Lung (tissue), 12 donors: ENCODE measurements around the gene EXOC7. TPM values are rescaled to one million over a fixed set of nuclear protein-coding genes. Genes with fewer than 3 reads are reported as not detected.

ENCODE experiments used
- ATAC-seq: fragments of 200-7000 bp; cut with Tn5 transposase; one replicate; pipeline ENCODE4 v1.9.1; 2020; ENCODE audit warnings: moderate number of reproducible peaks; ENCODE audit not compliant: insufficient read depth, low FRiP score
- DNase-seq, 3 donors: peaks; one replicate each; pipeline ENCODE4 v3.0.0-alpha.2; 2013 to 2017
- H3K27ac ChIP-seq, 2 donors: one replicate each; pipeline ENCODE4 v1.5.1; 2013; ENCODE audit warnings: mild to moderate bottlenecking in 2 of 2, moderate library complexity in 2 of 2, control low read depth in 1 of 2, inconsistent platforms in 1 of 2, low read depth in 1 of 2, low read length in 1 of 2
- H3K27me3 ChIP-seq, 3 donors: one replicate each; pipeline ENCODE4 v1.5.1; 2013; ENCODE audit warnings: low read length in 2 of 3; ENCODE audit not compliant: control insufficient read depth in 3 of 3, insufficient read depth in 3 of 3
- H3K36me3 ChIP-seq, 4 donors: one replicate each; pipeline ENCODE4 v1.5.1; 2013; ENCODE audit warnings: low read length in 4 of 4, mild to moderate bottlenecking in 1 of 4, moderate library complexity in 1 of 4; ENCODE audit not compliant: control insufficient read depth in 4 of 4, insufficient read depth in 4 of 4
- H3K4me1 ChIP-seq, 5 donors: one replicate each; pipeline ENCODE4 v1.5.1; 2013; ENCODE audit warnings: low read length in 5 of 5, mild to moderate bottlenecking in 2 of 5, moderate library complexity in 1 of 5; ENCODE audit not compliant: control insufficient read depth in 5 of 5, insufficient read depth in 5 of 5
- H3K4me3 ChIP-seq: one replicate; pipeline ENCODE4 v1.5.1; 2013; ENCODE audit warnings: mild to moderate bottlenecking, control low read depth, moderate library complexity
- H3K9ac ChIP-seq, 2 donors: one replicate each; pipeline ENCODE4 v1.5.1; 2013; ENCODE audit warnings: low read length in 2 of 2, control low read depth in 1 of 2; ENCODE audit not compliant: insufficient read depth in 1 of 2
- H3K9me3 ChIP-seq, 4 donors: one replicate each; pipeline ENCODE4 v1.5.1; 2013; ENCODE audit warnings: low read length in 3 of 4, mild to moderate bottlenecking in 1 of 4, moderate library complexity in 1 of 4; ENCODE audit not compliant: control insufficient read depth in 4 of 4, insufficient read depth in 3 of 4
- WGBS, 2 donors: extraction: QIAGEN DNeasy Blood & Tissue Kit; methylation state at CpG; one replicate each; pipeline ENCODE4 v1.1.7; 2013; 5-methylcytosine and 5-hydroxymethylcytosine counted together
- polyA plus RNA-seq, 2 donors: library from polyadenylated mRNA; stranded (reverse); fragments of 200-250 nt; gene quantifications; one replicate each; pipeline ENCODE4 v1.2.1, GENCODE V29; 2013
- total RNA-seq, 2 donors: library from RNA; depleted of rRNA in 1 of 2; stranded (reverse); fragments of >200 nt in 1 of 2; gene quantifications; one replicate each; pipeline ENCODE4 v1.2.1, GENCODE V29; 2014 to 2021
- TF ChIP-seq, protein P1 (sequence below): IDR thresholded peaks from 2 replicates; pipeline ENCODE4 v1.5.1; 2012; ENCODE audit warnings: mild to moderate bottlenecking; ENCODE audit errors: control extremely low read depth, extremely low read depth
- donor health status: control.
- donor health status: control.
- donor health status: Bipolar disorder and iron deficiency.
- donor health status: healthy.
- donor health status: DM: yes; HTN: yes; CAD: no.

Gene EXOC7
- total and polyA plus RNA-seq, 4 donors, result 49.9 to 111 (median 80.9) TPM

DNA sequence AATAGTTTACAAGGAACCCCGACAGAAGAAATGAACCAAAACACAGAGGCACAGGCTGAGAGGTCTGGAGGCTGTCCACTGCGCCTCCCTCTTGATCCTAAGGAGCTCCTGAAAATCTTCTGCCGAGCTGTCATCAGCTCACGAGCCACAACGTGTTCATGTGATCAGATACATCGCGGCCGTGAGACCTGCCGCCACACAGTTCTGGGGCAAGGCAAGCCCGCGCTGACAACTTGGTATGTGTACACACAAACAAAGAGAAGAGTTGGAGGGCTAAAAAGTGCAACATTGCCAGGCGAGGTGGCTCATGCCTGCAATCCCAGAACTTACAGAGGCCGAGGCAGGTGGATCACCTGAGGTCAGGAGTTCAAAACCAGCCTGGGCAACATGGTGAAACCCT is 7.6 kb downstream of the EXOC7 start:
- Histone ChIP-seq H3K9me3 (no peaks in the 10 kb centered on the region), H3K4me1 (no peaks in the 10 kb centered on the region), H3K4me3 (no peak overlapping the region), H3K27me3 (no peaks in the 10 kb centered on the region), H3K27ac (no peak overlapping the region), H3K9ac (no peak overlapping the region), H3K36me3 (peaks cover 9 to 53% (median 39%) of the 10 kb centered on the region in 4 donors)
- 85 to 92% methylated on average over 13 of the region's 13 CpGs for WGBS, 2 donors
- DNase-seq, result no peak
- TF ChIP-seq, protein P1, sequence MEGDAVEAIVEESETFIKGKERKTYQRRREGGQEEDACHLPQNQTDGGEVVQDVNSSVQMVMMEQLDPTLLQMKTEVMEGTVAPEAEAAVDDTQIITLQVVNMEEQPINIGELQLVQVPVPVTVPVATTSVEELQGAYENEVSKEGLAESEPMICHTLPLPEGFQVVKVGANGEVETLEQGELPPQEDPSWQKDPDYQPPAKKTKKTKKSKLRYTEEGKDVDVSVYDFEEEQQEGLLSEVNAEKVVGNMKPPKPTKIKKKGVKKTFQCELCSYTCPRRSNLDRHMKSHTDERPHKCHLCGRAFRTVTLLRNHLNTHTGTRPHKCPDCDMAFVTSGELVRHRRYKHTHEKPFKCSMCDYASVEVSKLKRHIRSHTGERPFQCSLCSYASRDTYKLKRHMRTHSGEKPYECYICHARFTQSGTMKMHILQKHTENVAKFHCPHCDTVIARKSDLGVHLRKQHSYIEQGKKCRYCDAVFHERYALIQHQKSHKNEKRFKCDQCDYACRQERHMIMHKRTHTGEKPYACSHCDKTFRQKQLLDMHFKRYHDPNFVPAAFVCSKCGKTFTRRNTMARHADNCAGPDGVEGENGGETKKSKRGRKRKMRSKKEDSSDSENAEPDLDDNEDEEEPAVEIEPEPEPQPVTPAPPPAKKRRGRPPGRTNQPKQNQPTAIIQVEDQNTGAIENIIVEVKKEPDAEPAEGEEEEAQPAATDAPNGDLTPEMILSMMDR, result no peak
- ATAC-seq, result no peak

DNA sequence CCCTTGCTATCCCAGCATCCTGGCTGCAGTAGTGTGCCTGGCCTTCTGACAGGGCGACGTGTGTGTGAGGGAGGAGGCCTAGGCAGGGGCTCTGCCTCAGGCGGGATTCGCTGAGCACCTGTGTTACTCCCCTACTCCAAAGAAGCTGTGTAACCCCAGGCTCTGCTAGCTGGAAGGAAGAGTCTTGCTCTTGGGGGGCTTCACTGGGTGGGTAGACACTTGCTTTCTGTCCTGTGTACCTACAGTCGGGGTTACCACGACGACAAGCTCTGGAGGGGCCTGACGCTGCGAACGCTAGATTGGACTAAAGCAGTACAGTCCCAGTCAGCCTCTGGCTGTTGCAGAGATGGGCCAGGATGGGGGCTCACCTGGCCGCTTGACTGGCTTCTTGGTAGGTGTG is 9.5 kb downstream of the EXOC7 start:
- Histone ChIP-seq H3K36me3 (peaks cover 9 to 56% (median 42%) of the 10 kb centered on the region in 4 donors), H3K9ac (no peak overlapping the region), H3K4me1 (no peaks in the 10 kb centered on the region), H3K9me3 (no peaks in the 10 kb centered on the region), H3K27me3 (no peaks in the 10 kb centered on the region), H3K27ac (no peak overlapping the region), H3K4me3 (no peak overlapping the region)
- 86 to 87% methylated on average over 11 of the region's 11 CpGs for WGBS, 2 donors
- DNase-seq, result no peak
- TF ChIP-seq, protein P1, result no peak
- ATAC-seq, result no peak

DNA sequence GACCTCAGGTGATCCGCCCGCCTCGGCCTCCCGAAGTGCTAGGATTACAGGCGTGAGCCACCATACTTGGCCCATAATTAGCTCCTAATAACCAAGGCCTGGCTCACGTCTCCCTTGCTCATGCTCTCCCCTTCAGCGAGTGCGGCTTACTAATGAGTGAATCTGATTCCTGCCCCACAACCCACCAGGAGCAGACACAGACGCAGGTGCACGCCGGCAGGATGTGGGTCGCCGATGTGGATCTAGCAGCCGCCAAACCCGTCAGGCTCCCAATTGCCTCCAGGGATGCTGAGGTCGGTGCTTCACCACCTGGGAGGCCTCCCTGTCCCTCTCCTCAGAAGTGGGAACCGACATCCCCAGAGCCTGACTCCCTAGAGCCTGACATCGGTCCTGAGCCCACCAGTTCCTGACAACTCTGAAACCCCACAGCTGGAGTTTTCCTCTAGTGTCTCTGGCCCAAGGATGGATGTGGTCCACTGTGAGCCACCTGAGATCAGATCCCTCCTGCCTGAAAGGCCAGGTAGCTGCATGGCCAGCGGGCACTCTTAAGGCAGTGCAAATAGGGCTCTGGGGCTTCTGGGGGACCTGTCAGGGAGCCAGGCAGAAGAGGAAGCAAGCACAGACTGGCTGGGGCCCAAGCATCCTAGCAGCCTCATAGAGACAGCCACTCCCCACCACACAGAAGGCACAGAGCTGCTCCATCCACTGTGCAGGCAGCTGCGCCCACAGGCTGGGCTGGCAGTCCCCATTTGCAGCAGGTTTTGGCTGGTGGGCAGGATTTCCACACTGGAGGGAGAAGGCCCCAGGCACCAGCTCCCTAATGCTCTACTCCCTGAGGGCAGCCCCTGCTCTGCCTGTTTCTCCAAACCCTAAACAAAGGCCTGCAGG is 10.8 kb downstream of the EXOC7 start:
- TF ChIP-seq, protein P1, result no peak
- H3K4me3 ChIP-seq, result no peak overlapping the region
- 94 to 96% methylated on average over 20 of the region's 20 CpGs for WGBS, 2 donors
- H3K9ac ChIP-seq, result no peak overlapping the region
- no peak overlapping the region for H3K27ac ChIP-seq
- DNase-seq (no peak), ATAC-seq (no peak)
- no peaks in the 10 kb centered on the region for H3K9me3 ChIP-seq
- H3K4me1 ChIP-seq, result no peaks in the 10 kb centered on the region
- peaks cover 9 to 67% (median 45%) of the 10 kb centered on the region in 4 donors for H3K36me3 ChIP-seq
- H3K27me3 ChIP-seq, result no peaks in the 10 kb centered on the region
